H1 (cell line): ENCODE data around the gene FIZ1. TPM values are rescaled to one million over a fixed set of nuclear protein-coding genes. Genes with fewer than 3 reads are reported as not detected.

Source experiments
- BACH1 ChIP-seq: IDR thresholded peaks from 2 replicates; pipeline ENCODE4 v1.6.1; 2012; ENCODE audit warnings: low read length, improper control_type of control experiment
- CBX8 ChIP-seq: fragments of 300-800, 300-1000 bp; sonication (generic); IDR thresholded peaks from 2 replicates; pipeline ENCODE4 v1.7.1; 2016; ENCODE audit warnings: low read depth, low read length, borderline replicate concordance
- CREB1 ChIP-seq: IDR thresholded peaks from 2 replicates; pipeline ENCODE4 v1.6.1; 2012; ENCODE audit warnings: inconsistent platforms
- CTCF ChIP-seq, 3 experiments: IDR thresholded peaks; 1 replicate in 2 of 3; 2 replicates in 1 of 3; pipeline versions ENCODE4 v1.5.1 to v1.6.1; 2011; ENCODE audit warnings: low read length in 3 of 3, mild to moderate bottlenecking in 3 of 3, inconsistent platforms in 2 of 3, low read depth in 1 of 3, moderate library complexity in 1 of 3; ENCODE audit not compliant: insufficient read depth in 1 of 3; ENCODE audit errors: control extremely low read depth in 1 of 3
- GABPA ChIP-seq: IDR thresholded peaks from 2 replicates; pipeline ENCODE4 v1.6.1; 2011; ENCODE audit warnings: mild to moderate bottlenecking, low read length, moderate library complexity, borderline replicate concordance; ENCODE audit not compliant: insufficient read depth
- HDAC6 ChIP-seq: IDR thresholded peaks from one replicate; pipeline ENCODE4 v1.7.1; 2012; ENCODE audit warnings: low read depth, mild to moderate bottlenecking, inconsistent platforms, low read length, moderate library complexity
- JUND ChIP-seq: IDR thresholded peaks from 2 replicates; pipeline ENCODE4 v1.6.1; 2011; ENCODE audit warnings: mild to moderate bottlenecking, improper control_type of control experiment, low read length
- POLR2A ChIP-seq, 2 experiments: IDR thresholded peaks; 1 replicate in 1 of 2; 2 replicates in 1 of 2; pipeline ENCODE4 v1.6.1; 2011; ENCODE audit warnings: low read depth in 2 of 2, low read length in 2 of 2, mild to moderate bottlenecking in 2 of 2; ENCODE audit errors: control extremely low read depth in 1 of 2
- SIX5 ChIP-seq: IDR thresholded peaks from 2 replicates; pipeline ENCODE4 v1.6.1; 2011; ENCODE audit warnings: mild to moderate bottlenecking, low read depth, low read length
- SP1 ChIP-seq: IDR thresholded peaks from 2 replicates; pipeline ENCODE4 v1.6.1; 2011; ENCODE audit warnings: low read depth, low read length
- SRF ChIP-seq: IDR thresholded peaks from 2 replicates; pipeline ENCODE4 v1.6.1; 2011; ENCODE audit warnings: mild to moderate bottlenecking, low read depth, low read length, moderate library complexity
- SUZ12 ChIP-seq: fragments of 200-600 bp; sonication (generic); IDR thresholded peaks from 2 replicates; pipeline ENCODE4 v1.6.1; 2012; ENCODE audit warnings: mild to moderate bottlenecking, inconsistent platforms, low read length, moderate library complexity, mixed read lengths
- TEAD4 ChIP-seq: IDR thresholded peaks from 2 replicates; pipeline ENCODE4 v1.6.1; 2012; ENCODE audit warnings: low read depth, low read length, inconsistent platforms, mixed read lengths
- polyA plus RNA-seq, 7 experiments: library from polyadenylated mRNA; depleted of rRNA in 3 of 7; stranded (reverse) in 5 of 7; unstranded in 2 of 7; fragments of >200 nt in 5 of 7; fragments of 200-250 nt in 2 of 7; gene quantifications; 1 replicate in 5 of 7; 2 replicates in 1 of 7; 4 replicates in 1 of 7; pipeline versions ENCODE4 v1.2.1 to v1.2.3, GENCODE V29; 2011 to 2013; ENCODE audit warnings: missing spikeins in 2 of 7, mixed read lengths in 2 of 7
- total RNA-seq: library from RNA; stranded (reverse); fragmentation: NEBNext Ultra II Directional; extraction: Animal tissue kit (Norgen Biotek cat#: 25700); gene quantifications from 2 replicates; pipeline ENCODE4 v1.2.1, GENCODE V29; 2021

The FIZ1 gene
- total and polyA plus RNA-seq, 2 of the 8 experiments (the other 6 are each of a cell fraction or from before 2014, with no cell fraction given), result 9.1 to 18.5 TPM

DNA sequence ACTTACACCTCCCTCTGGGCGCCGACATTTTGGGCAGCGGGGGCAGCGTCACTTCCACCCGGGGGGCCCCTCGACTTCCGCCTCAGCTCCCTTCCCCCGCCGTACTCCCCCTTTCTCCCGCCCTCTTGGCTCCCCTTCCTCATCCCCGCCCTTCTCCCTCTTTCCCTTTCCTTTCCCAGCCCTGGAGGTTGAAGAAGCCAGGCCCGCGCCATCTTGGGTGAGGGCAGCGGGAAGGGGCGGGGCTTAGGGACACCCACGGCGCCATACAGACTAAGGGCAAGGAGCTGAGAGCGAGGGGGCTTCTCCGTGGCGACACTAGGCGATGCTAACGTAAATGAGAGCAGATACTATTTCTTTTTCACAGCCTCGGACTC, at the start of gene FIZ1 (continued):
- no peak for TF ChIP-seq SRF
- peak in 1 of 2 experiments; percentile 81; a peak in 1 of 3 replicates for TF ChIP-seq POLR2A (IDR thresholded peaks at IDR 0.05; ENCODE audit: control extremely low read depth in 1 of 2, low read depth in 2 of 2, low read length in 2 of 2)
- TF ChIP-seq SIX5, result peak; percentile 31; the same call in 1 of the 2 replicates
- TF ChIP-seq CREB1, result peak; percentile 85
- no peak for TF ChIP-seq SUZ12
- TF ChIP-seq TEAD4, result no peak
- TF ChIP-seq CTCF (IDR thresholded peaks at IDR 0.05; ENCODE audit: control extremely low read depth in 1 of 3, insufficient read depth in 1 of 3, low read depth in 1 of 3, low read length in 3 of 3), result no peak
- no peak for TF ChIP-seq JUND
- no peak for TF ChIP-seq BACH1
- TF ChIP-seq CBX8, result no peak
- no peak for TF ChIP-seq HDAC6
- peak; percentile 44; the same call in 1 of the 2 replicates for TF ChIP-seq SP1
- TF ChIP-seq GABPA, result peak; percentile 69; the same call in 1 of the 2 replicates
